Keratinocyte (primary cell): ENCODE measurements around the gene TCF15. TPM values are rescaled to one million over a fixed set of nuclear protein-coding genes. Genes with fewer than 3 reads are reported as not detected.

ENCODE experiments used
- DNase-seq: peaks from one replicate; pipeline ENCODE4 v3.0.0-alpha.2; 2011; ENCODE audit warnings: low read depth, missing footprints, low spot score
- FAIRE-seq: peaks from 2 replicates; lab custom pipeline; 2011; peaks lifted over from hg19 to GRCh38; lab: Jason Lieb, UNC
- H2AFZ ChIP-seq: 2 replicates; pipeline ENCODE4 v1.6.0; 2012; ENCODE audit warnings: low read length, control low read depth, inconsistent platforms; ENCODE audit not compliant: control insufficient read depth
- H3K27ac ChIP-seq: 2 replicates; pipeline ENCODE4 v1.5.1; 2011; ENCODE audit warnings: low read length; ENCODE audit not compliant: control insufficient read depth, insufficient read depth
- H3K27me3 ChIP-seq: 3 replicates; pipeline ENCODE4 v1.6.0; 2011; ENCODE audit warnings: low read length; ENCODE audit not compliant: control insufficient read depth, insufficient read depth; ENCODE audit errors: extremely low read depth
- H3K36me3 ChIP-seq, 2 experiments: 2 replicates in 1 of 2; 3 replicates in 1 of 2; pipeline ENCODE4 v1.5.1; 2011; ENCODE audit warnings: low read length in 2 of 2, mild to moderate bottlenecking in 1 of 2; ENCODE audit not compliant: control insufficient read depth in 2 of 2, insufficient read depth in 2 of 2; ENCODE audit errors: extremely low read depth in 1 of 2
- H3K4me1 ChIP-seq: 3 replicates; pipeline ENCODE4 v1.5.1; 2011; ENCODE audit warnings: low read length; ENCODE audit not compliant: control insufficient read depth, insufficient read depth; ENCODE audit errors: extremely low read depth
- H3K4me2 ChIP-seq: 3 replicates; pipeline ENCODE4 v1.6.0; 2011; ENCODE audit warnings: low read depth, low read length; ENCODE audit not compliant: control insufficient read depth, insufficient read depth; ENCODE audit errors: extremely low read depth
- H3K4me3 ChIP-seq, 3 experiments: fragments of 200-600 bp in 1 of 3; sonication (generic) in 1 of 3; 2 replicates in 2 of 3; 3 replicates in 1 of 3; pipeline ENCODE4 v1.5.1; 2011 to 2016; ENCODE audit warnings: low read length in 3 of 3, mild to moderate bottlenecking in 3 of 3, control low read depth in 2 of 3, inconsistent platforms in 1 of 3, low read depth in 1 of 3, mixed read lengths in 1 of 3, mixed run types in 1 of 3, moderate library complexity in 1 of 3; ENCODE audit not compliant: control insufficient read depth in 2 of 3, insufficient read depth in 2 of 3; ENCODE audit errors: extremely low read depth in 1 of 3
- H3K79me2 ChIP-seq: 2 replicates; pipeline ENCODE4 v1.6.0; 2012; ENCODE audit warnings: low read length; ENCODE audit not compliant: control insufficient read depth, insufficient read depth
- H3K9ac ChIP-seq: 3 replicates; pipeline ENCODE4 v1.6.0; 2011; ENCODE audit warnings: low read length; ENCODE audit not compliant: control insufficient read depth, insufficient read depth; ENCODE audit errors: extremely low read depth
- H3K9me1 ChIP-seq: 3 replicates; pipeline ENCODE4 v1.6.0; 2011; ENCODE audit warnings: low read length; ENCODE audit not compliant: control insufficient read depth, insufficient read depth; ENCODE audit errors: extremely low read depth
- H3K9me3 ChIP-seq: 2 replicates; pipeline ENCODE4 v1.5.1; 2012; ENCODE audit warnings: low read depth, low read length; ENCODE audit not compliant: control insufficient read depth
- H4K20me1 ChIP-seq: 3 replicates; pipeline ENCODE4 v1.6.0; 2011; ENCODE audit warnings: low read length; ENCODE audit not compliant: control insufficient read depth, insufficient read depth; ENCODE audit errors: extremely low read depth
- CTCF ChIP-seq, 3 experiments: IDR thresholded peaks in 1 of 3; conservative IDR thresholded peaks in 1 of 3; optimal IDR thresholded peaks in 1 of 3; 2 replicates in 2 of 3; 3 replicates in 1 of 3; pipeline versions ENCODE3 to v1.5.1; 2011; ENCODE audit warnings: low read length in 3 of 3, mild to moderate bottlenecking in 3 of 3, moderate library complexity in 2 of 3, control low read depth in 1 of 3, inconsistent platforms in 1 of 3; ENCODE audit not compliant: insufficient read depth in 2 of 3; ENCODE audit errors: extremely low read depth in 1 of 3
- EZH2 ChIP-seq: IDR thresholded peaks from one replicate; pipeline ENCODE4 v1.6.1; 2012; ENCODE audit warnings: inconsistent platforms, mild to moderate bottlenecking, low read length, moderate library complexity
- dilution Hi-C: fragments of 300-500 bp; cut with MboI; formaldehyde crosslinking; loops from one replicate; pipeline ENCODE4 v1.7.0; 2020; ENCODE audit warnings: low sequenced_read_pairs; ENCODE audit not compliant: extremely low pct_ligation_motif_present
- polyA plus RNA-seq, 5 experiments: library from polyadenylated mRNA; depleted of rRNA in 3 of 5; stranded (reverse) in 3 of 5; stranded (forward) in 1 of 5; unstranded in 1 of 5; fragments of >200 nt; gene quantifications; 1 replicate in 1 of 5; 2 replicates in 3 of 5; 3 replicates in 1 of 5; pipeline versions ENCODE4 v1.2.1 to v1.2.3, GENCODE V29; 2011 to 2012; ENCODE audit warnings: missing spikeins in 2 of 5, low read depth in 1 of 5, low replicate concordance in 1 of 5

The TCF15 gene
- polyA plus RNA-seq, 1 donor (not counting 4 experiments of a cell fraction or from before 2014, with no cell fraction given): not detected

GRCh38 chr20:592506-592905, 17.6 kb downstream of the TCF15 start:
- no peaks in the 10 kb centered on the region for H3K36me3 ChIP-seq
- no peaks in the 10 kb centered on the region for H3K9me3 ChIP-seq
- DNase-seq (no peak), FAIRE-seq (no peak)
- H3K79me2 ChIP-seq: no peaks in the 10 kb centered on the region
- no peaks in the 10 kb centered on the region for H4K20me1 ChIP-seq
- no peaks in the 10 kb centered on the region for H3K27me3 ChIP-seq
- H3K27ac ChIP-seq: no peak overlapping the region
- no peak overlapping the region for H3K9ac ChIP-seq
- dilution Hi-C loops: no loop called here
- no peak overlapping the region for H2AFZ ChIP-seq
- H3K4me2 ChIP-seq: no peak overlapping the region
- no peaks in the 10 kb centered on the region for H3K9me1 ChIP-seq
- no peak overlapping the region for H3K4me3 ChIP-seq
- no peak for TF ChIP-seq EZH2
- TF ChIP-seq CTCF (optimal IDR thresholded peaks at IDR 0.05 in 1 of 3, IDR thresholded peaks at IDR 0.05 in 1 of 3, conservative IDR thresholded peaks at IDR 0.05 in 1 of 3; ENCODE audit: extremely low read depth in 1 of 3, insufficient read depth in 2 of 3, low read length in 3 of 3): no peak
- H3K4me1 ChIP-seq: no peaks in the 10 kb centered on the region

GRCh38 chr20:591941-592340, 18.2 kb downstream of the TCF15 start:
- H4K20me1 ChIP-seq: no peaks in the 10 kb centered on the region
- no peak overlapping the region for H2AFZ ChIP-seq
- H3K4me2 ChIP-seq: no peak overlapping the region
- no peaks in the 10 kb centered on the region for H3K4me1 ChIP-seq
- no peaks in the 10 kb centered on the region for H3K9me3 ChIP-seq
- H3K4me3 ChIP-seq: no peak overlapping the region
- DNase-seq (no peak), FAIRE-seq (no peak)
- no peaks in the 10 kb centered on the region for H3K27me3 ChIP-seq
- H3K36me3 ChIP-seq: no peaks in the 10 kb centered on the region
- no peak overlapping the region for H3K9ac ChIP-seq
- dilution Hi-C loops: no loop called here
- H3K9me1 ChIP-seq: no peaks in the 10 kb centered on the region
- TF ChIP-seq CTCF (optimal IDR thresholded peaks at IDR 0.05 in 1 of 3, IDR thresholded peaks at IDR 0.05 in 1 of 3, conservative IDR thresholded peaks at IDR 0.05 in 1 of 3; ENCODE audit: extremely low read depth in 1 of 3, insufficient read depth in 2 of 3, low read length in 3 of 3) (no peak), EZH2 (no peak)
- no peak overlapping the region for H3K27ac ChIP-seq
- H3K79me2 ChIP-seq: no peaks in the 10 kb centered on the region
